GM21825 (cell line): ENCODE measurements around the gene GALR1.
"Not testable (repeated sequence)": the region's sequence is repeated elsewhere in the genome, so short reads cannot be mapped to it uniquely, and the experiment has no call there.

Source experiments
- ATAC-seq: cut with Tn5 transposase; IDR thresholded peaks from one replicate; pipeline ENCODE4 v1.9.1; 2021; ENCODE audit warnings: mild to moderate bottlenecking, moderate library complexity; ENCODE audit not compliant: unreplicated experiment

Gene GALR1

DNA sequence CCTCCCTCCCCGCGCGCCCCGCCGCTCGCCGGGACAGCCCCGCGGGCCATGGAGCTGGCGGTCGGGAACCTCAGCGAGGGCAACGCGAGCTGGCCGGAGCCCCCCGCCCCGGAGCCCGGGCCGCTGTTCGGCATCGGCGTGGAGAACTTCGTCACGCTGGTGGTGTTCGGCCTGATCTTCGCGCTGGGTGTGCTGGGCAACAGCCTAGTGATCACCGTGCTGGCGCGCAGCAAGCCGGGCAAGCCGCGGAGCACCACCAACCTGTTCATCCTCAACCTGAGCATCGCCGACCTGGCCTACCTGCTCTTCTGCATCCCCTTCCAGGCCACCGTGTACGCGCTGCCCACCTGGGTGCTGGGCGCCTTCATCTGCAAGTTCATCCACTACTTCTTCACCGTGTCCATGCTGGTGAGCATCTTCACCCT lies 865 bp downstream of the GALR1 start:
- ATAC-seq: no peak

DNA sequence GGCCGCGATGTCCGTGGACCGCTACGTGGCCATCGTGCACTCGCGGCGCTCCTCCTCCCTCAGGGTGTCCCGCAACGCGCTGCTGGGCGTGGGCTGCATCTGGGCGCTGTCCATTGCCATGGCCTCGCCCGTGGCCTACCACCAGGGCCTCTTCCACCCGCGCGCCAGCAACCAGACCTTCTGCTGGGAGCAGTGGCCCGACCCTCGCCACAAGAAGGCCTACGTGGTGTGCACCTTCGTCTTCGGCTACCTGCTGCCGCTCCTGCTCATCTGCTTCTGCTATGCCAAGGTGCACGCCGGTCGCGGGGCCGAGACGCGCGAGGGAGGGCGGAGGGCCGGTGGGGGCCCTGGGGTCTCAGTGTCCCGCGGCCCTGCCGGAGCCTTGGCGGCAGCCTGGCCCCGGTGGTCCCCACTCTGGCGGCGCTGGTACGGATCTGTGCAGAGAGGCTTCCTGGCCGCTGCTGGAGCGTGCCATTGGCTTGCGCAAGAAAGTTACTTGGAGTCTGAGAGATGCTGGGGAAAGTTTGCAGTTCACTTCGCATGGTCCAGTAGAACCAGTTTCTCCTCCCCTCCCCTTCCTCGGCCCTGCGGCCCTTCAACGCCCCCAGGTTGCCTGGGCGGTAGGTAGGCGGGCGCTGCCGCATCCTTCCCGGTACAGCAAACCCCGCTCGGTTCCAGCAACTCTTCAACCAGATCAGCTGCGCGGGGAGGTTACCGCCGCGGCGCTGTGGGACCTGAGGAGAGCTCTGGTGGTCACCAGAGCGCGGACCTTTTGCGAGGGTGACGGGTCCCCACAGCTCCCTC lies 1.5 kb downstream of the GALR1 start:
- ATAC-seq: no peak

DNA sequence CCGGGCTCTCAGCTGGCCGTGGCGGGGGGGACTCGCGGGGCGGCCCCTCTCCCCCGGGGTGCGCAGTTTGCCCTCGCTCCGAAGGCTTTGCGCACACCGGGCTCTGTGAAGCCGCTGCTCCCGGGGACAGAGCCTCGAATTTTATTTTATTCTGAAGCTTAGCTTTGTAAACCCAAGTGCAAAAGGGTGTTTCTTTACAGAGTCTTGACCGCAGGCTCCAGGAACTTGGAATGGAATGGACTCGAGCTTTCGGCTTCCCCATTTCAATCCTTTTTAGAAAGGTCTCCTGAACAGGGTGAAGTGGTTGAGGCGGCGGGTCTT lies 2.0 kb downstream of the GALR1 start:
- no peak for ATAC-seq

DNA sequence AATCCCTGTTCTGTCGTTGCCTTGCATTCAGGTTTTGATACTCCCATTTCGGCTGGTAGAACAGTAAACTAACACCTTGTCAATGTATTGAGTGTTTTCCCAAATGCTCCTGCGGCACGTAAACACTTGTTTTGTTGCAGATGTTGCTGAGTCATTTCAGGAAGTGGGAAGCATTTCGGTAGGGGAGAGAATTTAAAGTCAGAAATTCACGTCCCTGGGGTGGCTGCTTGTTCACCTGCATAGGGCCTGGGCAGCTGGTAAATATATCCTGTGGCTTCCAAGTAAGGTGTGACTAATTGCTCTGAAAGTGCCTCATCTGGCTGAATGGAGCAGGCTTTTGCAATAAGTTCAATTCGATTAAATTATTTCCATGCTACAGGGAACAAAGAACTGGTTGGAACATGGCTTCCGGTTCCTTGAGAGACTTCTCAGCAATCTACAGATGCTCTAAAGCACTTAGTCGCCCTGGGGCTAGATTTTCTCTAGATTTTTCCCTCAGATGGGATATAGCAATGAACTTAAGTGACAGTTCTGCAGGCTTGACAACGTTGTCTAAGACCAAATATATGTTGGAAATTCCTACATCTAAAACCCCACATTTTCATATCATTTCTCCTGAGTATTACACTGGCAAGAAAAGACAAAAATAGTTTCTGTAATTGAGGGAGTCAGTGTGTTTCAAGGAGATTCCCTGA lies 5.2 kb downstream of the GALR1 start:
- no peak for ATAC-seq

DNA sequence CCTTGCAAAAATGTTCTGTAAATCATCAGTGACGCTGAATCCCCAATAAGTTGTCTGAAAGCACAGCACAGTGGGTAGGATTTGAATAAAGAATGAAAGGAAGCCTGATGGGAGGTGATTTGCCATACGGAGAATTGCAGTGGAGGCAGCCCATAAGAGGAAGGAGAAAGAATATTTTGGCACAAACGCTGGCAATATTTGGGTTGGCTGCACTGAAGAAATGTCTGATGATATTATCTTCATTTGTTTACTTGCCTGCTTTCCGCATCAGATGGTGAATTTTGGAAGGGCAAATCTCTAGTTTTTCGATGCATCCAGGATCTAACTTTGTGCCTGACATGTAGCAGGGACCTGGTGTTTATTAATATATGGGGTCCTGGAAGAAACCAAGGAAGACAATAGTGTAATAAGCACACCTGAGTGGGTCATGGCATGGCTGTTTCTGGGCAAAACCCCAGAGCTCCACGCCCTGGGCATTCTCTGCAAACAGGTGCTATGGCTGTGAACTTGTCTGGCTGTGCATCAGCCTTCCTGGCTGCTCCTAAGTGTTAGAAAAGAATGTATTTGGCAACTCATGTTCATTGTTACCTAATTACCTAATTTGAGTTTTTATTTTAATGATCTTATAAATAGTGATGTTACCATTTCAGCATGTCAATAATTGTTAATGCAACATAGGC lies 5.9 kb downstream of the GALR1 start:
- no peak for ATAC-seq

GRCh38 chr18:77262643-77263465 lies 13.2 kb downstream of the GALR1 start:
- ATAC-seq: no peak

DNA sequence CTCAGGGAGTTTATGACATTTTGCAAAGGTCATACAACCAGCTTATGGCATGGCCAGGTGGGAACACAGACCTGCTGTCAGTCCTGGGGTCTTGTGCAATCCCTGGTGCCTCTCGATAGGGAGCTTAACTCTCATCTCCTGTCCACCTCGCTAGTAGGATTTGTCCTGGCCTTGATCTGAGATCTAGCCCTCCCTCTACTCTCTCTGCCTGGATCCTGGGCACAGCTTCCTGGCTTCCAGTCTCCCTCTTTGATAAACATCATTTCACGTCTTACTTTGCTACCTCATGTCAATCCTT lies 13.8 kb downstream of the GALR1 start:
- no peak for ATAC-seq

- ATAC-seq: no peak
These were observed 18.3 kb downstream of the GALR1 start for GRCh38 chr18:77267969-77268368.

DNA sequence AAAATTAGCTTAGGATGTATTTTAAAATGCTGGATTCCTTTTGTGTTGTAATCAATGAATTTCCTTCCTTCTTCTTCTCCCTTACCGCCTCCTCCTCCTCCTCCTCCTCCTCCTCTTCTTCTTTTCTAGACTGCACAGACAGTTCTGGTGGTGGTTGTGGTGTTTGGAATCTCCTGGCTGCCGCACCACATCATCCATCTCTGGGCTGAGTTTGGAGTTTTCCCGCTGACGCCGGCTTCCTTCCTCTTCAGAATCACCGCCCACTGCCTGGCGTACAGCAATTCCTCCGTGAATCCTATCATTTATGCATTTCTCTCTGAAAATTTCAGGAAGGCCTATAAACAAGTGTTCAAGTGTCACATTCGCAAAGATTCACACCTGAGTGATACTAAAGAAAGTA lies 18.8 kb downstream of the GALR1 start:
- no peak for ATAC-seq

- ATAC-seq: no peak
These were observed 22.2 kb downstream of the GALR1 start for GRCh38 chr18:77271576-77272481.

DNA sequence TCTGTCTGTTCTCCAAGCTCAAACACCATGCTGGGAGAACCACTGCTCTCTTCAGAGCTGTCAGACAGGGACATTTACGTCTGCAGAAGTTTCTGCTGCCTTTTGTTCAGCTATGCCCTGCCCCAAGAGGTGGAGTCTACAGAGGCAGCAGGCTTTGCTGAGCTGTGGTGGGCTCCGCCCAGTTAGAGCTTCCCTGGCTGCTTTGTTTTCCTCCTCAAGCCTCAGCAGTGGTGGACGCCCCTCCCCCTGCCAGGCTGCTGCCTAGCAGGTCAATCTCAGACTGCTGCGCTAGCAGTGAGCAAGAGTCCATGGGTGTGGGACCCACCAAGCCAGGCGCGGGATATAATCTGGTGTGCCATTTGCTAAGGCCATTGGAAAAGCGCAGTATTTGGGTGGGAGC lies 41.2 kb downstream of the GALR1 start:
- not testable (repeated sequence) for ATAC-seq

- no peak for ATAC-seq
These were observed 48.5 kb downstream of the GALR1 start for GRCh38 chr18:77298172-77298571.

DNA sequence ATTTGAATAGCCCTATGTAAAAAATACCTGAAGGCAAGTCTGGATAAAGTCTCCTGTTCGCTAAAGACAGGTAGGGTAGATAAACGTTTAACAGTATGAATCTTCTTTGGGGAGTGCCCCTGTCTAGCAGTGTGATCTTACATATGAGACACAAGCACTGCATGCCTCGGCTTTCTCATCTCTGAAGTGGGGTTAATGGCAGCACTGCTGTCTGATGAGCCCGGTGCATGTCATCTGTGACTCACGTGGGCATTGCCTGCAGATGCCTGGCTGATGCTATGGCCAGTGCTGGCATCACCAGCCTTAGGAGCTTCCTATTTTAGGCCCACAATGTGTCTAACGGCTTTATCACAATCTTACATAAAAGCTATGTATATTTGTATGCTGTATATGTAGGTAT lies 50.1 kb downstream of the GALR1 start:
- no peak for ATAC-seq

- ATAC-seq: no peak
These were observed 50.9 kb downstream of the GALR1 start for GRCh38 chr18:77300579-77300978.

DNA sequence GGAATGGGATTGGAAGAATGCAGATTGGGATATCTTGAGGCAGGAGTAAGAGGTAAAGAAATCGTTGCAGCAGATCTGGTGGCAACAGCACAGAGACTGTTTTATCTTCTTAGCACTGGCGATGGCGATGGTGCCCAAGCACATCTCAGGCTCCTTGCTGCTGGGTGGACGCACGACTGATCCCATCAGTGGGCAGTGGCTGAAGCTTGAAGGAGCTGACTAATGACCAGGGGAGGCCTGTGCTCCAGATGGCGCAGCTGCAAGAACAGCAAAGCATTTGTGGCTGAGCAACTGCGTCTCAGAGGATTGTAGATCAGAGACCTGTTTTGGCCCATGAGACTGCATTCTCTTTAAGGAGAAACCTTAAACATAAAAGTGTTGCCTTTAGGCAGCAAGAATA lies 54.6 kb downstream of the GALR1 start:
- ATAC-seq: no peak

DNA sequence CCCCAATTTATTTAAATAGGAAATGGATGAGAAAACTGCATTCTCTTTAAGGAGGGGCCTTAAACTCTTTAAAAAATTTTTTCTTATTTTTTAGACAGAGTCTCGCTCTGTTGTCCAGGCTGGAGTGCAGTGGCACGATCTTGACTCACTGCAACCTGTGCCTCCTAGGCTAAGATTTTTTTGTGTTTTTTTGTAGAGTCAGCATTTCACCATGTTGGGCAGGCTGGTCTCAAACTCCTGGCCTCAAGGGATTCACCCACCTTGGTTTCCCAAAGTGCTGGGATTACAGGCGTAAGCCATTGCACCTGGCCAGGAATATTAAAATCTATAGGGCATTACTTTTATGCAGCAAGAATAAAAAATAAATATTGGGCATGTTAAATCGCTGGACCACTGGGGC lies 56.0 kb downstream of the GALR1 start:
- no peak for ATAC-seq

GRCh38 chr18:77308216-77308615 lies 58.6 kb downstream of the GALR1 start:
- ATAC-seq: no peak

GRCh38 chr18:77314511-77314910 lies 64.9 kb downstream of the GALR1 start:
- no peak for ATAC-seq

DNA sequence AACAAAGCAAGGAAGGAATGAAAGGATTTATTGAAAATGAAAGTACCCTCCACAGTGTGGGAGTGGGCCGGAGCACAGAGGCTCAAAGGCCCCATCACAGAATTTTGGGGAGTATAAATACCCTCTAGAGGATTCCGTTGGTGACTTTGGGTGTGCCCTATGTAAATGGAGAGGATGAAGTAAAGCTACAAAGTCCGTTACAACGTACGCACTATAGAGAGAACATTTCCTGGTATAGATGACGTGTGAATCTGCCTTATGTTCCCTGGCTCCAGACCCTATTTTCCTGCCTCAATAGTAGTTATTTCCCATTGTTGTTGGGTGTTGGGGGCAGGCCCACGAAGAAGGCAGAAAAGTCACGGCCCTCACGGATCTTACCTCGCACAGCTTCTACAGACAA lies 65.3 kb downstream of the GALR1 start:
- no peak for ATAC-seq

- no peak for ATAC-seq
These were observed 66.4 kb downstream of the GALR1 start for GRCh38 chr18:77316008-77316407.
